HG02571 (cell line): ENCODE results near the gene UBE2R2.
"Not testable (repeated sequence)": the region's sequence is repeated elsewhere in the genome, so short reads cannot be mapped to it uniquely, and the experiment has no call there.

Experiments used
- ATAC-seq: cut with Tn5 transposase; IDR thresholded peaks from one replicate; pipeline ENCODE4 v1.9.1; 2021; ENCODE audit warnings: mild to moderate bottlenecking, moderate library complexity; ENCODE audit not compliant: unreplicated experiment

Gene UBE2R2

DNA sequence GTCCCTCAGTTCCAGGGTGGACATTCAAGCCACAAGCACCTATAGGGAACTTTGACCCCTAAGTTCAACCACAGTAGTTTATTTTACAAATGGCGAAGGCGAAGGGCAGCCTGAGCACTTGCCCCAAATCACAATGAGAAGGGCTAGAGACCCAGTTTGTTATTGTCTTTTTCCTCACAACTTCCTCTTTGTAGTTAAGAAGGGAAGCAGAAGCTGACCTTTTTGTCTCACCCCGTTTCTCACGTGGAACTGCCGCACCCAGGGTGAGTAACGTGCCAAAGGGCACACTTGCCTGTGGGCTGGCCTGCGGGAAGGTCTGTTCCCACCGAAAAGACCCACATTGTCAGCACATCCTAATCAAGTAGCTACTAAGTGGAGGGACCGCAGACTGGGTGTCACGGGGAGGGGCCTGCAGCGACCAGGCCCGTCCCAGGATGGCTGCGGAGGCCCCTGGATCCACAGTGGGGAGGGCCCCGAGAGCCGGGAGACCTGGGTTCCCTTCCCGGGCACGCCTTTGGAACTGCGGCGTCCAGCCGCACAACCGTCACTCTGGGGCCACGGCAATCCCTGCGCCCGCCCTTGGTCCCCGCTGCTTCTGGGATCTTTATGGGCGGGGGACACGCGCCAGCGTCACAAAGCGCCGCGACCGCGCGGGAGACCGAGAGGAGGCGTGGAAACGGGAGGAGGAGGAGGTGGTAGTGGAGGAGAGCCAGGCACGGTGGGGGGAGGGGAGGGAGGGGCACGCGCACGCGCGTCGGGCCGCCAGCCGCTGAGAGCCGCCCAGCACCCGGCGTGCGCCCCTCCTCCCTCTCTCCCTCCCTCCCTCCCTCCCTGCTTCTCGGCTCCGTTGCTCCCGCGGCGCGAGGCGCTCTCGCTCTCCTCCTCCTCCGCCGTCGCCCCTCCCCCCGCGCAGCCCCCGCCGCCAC lies at the start of gene UBE2R2:
UBE2R2 (plus strand) TSS at position 834 of the 926 bp plus-strand sequence. CDS start 598 bp downstream, outside the sequence.
- peak; percentile 68 for ATAC-seq

- ATAC-seq: not testable (repeated sequence)
Observed at GRCh38 chr9:33770156-33770880, 46.6 kb upstream of the UBE2R2 start.

DNA sequence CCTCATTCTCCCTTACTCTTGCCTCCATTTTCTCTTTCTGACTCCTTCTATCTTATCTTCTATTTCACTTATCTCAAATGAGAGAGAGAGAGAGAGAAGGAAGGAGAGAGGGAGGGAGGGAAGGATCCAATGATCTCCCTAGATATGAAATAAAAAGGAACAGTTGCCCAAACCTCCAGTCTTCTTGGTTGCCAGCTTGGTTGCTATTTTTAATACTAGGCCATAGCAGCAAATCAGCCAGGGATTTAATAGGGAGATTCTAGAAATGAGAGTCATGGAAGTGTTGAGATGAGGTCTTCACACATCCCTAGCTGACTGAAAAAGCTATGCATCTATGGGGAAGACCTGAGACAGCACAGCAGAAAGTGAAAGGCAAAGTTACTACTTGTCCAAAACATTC lies 43.8 kb upstream of the UBE2R2 start:
- not testable (repeated sequence) for ATAC-seq

DNA sequence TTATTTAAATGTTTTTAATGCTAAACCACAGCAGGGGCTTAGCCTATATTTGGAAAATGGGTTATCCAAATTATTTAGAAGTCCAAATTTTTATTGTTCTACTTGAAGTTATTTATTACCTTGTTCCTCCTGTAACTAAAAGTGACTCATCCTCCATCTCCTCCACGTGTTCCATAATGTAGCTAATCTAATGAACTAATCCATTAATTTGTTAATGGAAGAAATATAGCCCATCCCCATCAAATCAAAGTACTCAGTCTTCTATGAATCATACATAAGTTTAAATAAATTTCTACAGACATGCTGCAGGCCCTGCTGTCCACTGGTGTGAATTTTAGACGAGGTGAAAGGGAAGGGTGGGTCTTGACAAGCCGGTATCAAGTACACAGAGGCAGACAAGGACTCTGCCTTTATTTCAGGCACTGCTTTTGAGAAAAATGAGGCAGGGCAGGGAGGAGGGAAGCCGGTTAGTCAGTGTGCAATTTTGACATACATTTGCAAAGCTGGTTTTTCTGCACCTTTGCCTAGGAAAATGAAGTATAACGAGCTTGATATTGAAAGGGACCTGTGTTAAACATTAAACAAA lies 42.8 kb upstream of the UBE2R2 start:
- ATAC-seq: not testable (repeated sequence)

GRCh38 chr9:33776578-33776977 lies 40.4 kb upstream of the UBE2R2 start:
- no peak for ATAC-seq

DNA sequence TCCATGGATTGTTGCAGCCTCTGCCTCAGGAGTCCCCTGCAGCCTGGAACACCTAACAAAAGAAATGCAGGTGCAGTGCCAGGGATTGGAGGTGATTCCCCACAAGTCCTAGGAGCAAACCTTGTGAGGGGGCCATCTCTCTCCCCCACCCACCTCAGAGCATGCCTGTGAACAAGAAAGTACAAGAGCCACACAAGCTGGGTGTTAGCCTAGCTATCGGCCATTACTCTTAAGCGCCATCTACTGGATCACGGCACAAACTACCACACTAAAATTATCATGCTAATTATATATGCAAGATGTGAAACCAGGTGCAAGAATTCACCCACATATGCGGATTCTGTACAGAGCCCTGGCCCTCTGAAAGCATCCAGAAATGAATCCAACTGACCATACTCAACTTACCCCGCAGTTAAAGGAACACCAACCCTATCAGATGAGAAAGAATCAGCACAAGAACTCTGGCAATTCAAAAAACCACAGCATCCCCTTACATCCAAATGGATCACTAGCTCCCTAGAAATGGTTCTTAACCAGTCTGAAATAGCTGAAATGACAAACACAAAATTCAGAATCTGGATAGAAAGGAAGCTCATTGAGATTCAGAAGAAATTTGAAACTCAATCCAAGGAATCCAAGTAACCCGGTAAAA lies 38.1 kb upstream of the UBE2R2 start:
- ATAC-seq: no peak

GRCh38 chr9:33780276-33780675 lies 36.7 kb upstream of the UBE2R2 start:
- no peak for ATAC-seq

DNA sequence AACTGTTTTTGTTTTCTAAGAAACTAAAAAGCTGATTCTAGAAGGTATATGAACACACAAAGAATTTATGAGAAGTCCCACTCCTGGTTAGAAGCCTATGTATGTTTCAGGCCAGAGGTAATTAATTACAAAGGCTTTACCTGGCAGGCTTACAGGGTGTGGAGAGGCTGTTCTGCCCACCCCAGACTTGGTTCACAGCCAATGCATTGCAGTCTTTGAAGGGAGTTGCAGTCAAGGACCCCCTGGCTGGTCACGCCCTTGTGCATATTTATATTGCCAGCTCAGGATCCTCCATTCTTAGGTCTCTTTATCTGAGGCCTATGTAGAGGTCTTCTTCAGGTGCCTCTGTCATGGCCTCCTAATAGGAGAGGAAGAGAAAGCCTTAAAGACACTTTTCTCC lies 35.2 kb upstream of the UBE2R2 start:
- no peak for ATAC-seq

- no peak for ATAC-seq
Observed at GRCh38 chr9:33782395-33783152, 34.4 kb upstream of the UBE2R2 start.

- ATAC-seq: no peak
Observed at GRCh38 chr9:33785914-33786313, 31.0 kb upstream of the UBE2R2 start.

GRCh38 chr9:33786681-33787080 lies 30.3 kb upstream of the UBE2R2 start:
- ATAC-seq: no peak

DNA sequence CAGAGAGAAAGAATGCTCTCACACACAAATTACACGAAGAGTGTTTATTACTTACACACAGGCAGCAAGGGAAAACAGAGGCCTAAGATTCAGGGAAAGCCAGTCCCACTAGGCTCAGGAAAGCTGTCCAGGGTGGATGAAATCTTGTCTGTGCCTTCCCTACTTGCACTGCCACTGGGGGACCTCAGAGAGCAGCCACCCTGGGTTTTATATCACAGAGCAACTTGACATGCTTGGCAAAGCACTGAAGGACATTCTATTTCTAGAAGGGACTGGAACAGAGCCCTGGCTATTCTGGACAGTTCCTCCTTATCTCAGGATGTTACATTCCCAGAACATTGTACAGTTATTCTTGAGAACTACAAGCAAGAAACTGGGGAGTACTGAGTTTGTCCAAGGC lies 29.1 kb upstream of the UBE2R2 start:
- no peak for ATAC-seq

GRCh38 chr9:33789429-33789828 lies 27.5 kb upstream of the UBE2R2 start:
- ATAC-seq: not testable (repeated sequence)

GRCh38 chr9:33791117-33791516 lies 25.8 kb upstream of the UBE2R2 start:
- ATAC-seq: no peak

GRCh38 chr9:33793496-33793895 lies 23.5 kb upstream of the UBE2R2 start:
- not testable (repeated sequence) for ATAC-seq

DNA sequence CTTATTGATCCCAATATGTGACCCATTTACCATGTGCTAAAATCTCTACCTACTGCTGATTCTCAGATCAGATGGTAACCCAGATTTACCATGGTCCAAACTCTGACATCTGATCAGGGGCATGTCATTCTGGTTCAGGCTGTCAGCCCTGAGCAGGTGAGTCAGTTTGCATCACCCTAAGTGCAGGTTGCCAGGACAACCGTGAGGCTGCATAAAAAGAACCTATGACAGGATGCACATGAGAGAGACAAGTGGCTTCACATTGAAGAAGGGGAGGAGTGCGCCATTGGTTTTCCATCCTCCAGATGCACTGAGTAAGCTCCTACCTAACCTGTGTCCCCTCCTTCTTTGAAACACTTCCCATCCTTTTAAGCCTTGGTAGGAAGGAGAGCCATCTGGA lies 22.4 kb upstream of the UBE2R2 start:
- ATAC-seq: no peak

DNA sequence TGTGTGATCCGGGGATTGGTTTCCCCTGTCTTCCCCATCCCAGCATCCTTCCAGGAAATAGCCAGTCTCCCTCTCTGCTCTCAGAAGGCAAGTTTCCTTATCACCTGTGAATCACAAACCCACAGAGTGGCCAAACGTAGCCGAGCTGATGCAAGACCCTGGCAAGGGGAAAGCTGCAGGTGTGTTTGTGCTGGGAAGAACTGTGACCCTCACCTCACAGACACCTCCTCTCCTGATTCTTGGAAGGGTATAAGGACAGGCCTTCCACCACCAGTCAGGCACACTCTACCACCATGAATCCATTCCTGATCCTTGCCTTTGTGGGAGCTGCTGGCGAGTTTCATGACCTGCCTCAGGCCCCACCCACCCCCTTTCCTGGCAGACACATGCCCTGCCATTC lies 21.7 kb upstream of the UBE2R2 start, which contains the start of gene PRSS3:
PRSS3 (plus strand) TSS at position 281 of the 400 bp plus-strand sequence; CDS start at position 294, 13 bp downstream.
- no peak for ATAC-seq

DNA sequence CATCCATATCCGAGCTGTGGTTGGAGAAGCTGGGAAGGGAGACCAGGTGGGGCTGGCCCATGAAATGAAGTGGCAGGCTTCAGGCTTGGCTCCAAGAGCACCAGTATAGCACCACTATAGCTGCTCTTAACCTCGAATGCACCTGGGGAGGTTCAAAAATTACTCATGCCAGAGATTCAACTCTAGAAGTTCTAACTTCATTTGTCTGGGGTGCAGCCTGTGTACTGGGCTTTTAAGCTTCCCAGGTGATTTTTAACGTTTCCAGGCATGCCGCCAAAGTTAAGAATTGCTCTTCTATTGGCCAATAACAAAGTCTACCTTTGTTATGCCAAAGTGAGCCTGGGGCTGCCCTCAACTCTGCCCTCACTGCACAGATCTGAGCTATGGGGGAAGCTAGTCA lies 21.1 kb upstream of the UBE2R2 start:
- no peak for ATAC-seq

- not testable (repeated sequence) for ATAC-seq
Observed at GRCh38 chr9:33796679-33797078, 20.3 kb upstream of the UBE2R2 start.

DNA sequence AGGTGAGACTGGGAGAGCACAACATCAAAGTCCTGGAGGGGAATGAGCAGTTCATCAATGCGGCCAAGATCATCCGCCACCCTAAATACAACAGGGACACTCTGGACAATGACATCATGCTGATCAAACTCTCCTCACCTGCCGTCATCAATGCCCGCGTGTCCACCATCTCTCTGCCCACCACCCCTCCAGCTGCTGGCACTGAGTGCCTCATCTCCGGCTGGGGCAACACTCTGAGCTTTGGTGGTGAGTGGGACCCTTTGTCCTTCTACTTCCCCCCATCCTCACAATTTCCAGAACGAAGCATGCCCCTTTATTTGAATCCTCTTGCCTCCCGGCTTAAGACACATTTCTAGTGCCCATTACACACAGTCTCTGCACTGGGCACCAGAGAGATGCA lies 19.1 kb upstream of the UBE2R2 start:
- no peak for ATAC-seq
